Activated CD4-positive, alpha-beta T cell treated with anti-CD3 and anti-CD28 coated beads, Interleukin-2, amount 50 U/mL, for 1 hour (primary cell): ENCODE data around the gene GTF3C2.

ENCODE experiments used
- DNase-seq: peaks from one replicate; pipeline ENCODE4 v3.0.0-alpha.2; 2020

GTF3C2 gene

DNA sequence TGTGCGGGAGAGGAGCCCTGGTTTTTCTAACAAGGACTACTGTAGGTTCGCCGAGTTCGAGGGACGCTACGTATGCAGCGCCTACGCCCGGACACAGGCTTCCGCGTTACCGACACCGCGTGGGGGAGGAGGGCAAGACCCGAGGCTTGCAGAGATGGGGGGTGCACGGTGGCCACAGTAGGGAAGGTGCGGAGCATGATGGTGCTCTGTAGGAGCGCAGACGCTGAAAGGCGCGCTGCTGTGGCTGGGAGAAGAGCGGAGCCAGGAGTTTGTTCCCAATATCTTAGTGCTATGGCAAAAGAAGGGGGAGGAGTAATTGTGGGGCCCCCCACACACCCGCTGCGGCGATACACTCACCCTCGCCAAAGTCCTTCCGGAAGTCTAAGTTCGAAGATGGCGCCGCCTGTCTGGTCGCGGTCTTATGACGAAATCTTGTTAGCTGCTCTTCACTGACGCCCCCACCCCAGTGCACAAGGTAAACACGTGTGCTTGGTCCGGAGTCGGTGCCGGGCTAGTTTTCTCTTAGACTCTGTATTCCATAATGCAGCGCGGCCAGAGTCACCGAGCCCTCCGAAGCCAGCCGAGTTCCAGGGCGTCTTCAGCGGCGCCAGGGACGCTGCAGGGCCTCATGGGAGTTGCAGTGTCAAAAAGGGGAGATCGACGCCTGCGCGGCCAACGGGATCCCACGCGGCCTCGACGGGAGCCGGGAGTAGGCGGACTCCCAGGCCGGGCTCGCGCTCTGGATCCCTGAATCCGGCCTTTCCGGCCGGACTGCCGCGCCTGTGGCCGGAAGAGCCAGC lies at the start of gene GTF3C2:
TSS of gene GTF3C2 (minus strand) at position 383 of the 800 bp plus-strand sequence. CDS start 13,210 bp downstream, outside the sequence.
- DNase-seq: peak; percentile 88

- DNase-seq: no peak
Measured at GRCh38 chr2:27400348-27401135, 44.0 kb upstream of the GTF3C2 start.

- DNase-seq: no peak
Measured at GRCh38 chr2:27398962-27399361, 42.4 kb upstream of the GTF3C2 start.

DNA sequence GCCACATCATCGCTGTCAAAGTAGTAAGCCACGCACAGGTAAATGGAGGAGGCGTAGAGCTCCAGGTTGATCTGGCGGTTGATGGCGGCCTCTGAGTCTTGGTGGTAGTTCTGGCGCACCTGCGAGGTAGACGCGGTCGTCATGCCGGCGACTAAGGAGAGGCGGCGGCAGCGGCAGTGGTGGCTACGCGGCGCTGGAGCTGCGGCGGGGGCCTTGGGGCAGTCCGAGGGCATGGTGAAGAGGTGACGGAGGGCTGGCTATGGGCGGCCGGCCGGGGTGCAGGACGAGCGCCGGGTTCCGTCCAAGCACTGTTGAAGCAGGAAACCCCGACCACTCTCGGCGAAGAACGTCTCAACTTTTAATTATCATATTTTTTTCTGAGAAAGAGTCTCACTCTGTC lies 36.7 kb upstream of the GTF3C2 start:
- no peak for DNase-seq

DNA sequence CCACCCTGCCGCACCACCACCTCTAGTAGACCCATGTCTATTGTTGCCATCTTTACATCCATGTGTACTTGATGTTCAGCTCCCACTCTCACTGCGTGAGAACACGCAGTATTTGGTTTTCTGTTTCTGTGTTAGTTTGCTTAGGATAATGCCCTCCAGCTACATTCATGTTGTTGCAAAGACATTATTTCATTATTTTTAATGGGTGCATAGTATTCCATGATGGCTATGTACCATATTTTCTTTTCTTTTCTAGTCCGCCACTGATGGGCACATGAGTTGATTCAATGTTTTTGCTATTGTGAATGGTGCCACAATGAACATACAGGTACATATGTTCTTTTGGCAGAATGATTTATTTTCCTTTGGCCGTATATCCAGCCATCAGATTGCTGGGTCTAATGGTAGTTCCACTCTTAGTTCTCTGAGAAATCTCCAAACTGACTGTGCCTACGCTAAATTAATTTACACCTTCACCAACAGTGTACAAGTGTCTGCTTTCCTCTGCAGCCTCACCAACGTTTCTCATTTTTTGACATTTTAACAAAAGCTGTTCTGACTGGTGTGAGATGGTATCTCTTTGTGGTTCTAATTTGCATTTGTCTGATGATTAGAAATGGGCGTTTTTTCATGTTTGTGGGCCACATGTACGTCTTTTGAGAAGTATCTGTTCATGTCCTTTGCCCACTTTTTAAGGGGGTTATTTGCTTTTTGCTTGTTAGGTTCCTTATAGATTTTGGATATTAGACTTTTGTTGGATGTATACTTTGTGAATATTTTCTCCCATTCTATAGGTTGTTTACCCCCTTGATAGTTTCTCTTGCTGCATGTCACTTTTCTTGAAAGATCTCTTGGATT lies 34.5 kb upstream of the GTF3C2 start:
- no peak for DNase-seq

- DNase-seq: no peak
Measured at GRCh38 chr2:27381577-27382181, 25.1 kb upstream of the GTF3C2 start.

- DNase-seq: peak; percentile 84
Measured at GRCh38 chr2:27380626-27381545, 24.3 kb upstream of the GTF3C2 start, which contains the start of gene ZNF513. TSS of gene ZNF513 (minus strand) at chr2:27380734. CDS start at chr2:27380526, 208 bp downstream.

DNA sequence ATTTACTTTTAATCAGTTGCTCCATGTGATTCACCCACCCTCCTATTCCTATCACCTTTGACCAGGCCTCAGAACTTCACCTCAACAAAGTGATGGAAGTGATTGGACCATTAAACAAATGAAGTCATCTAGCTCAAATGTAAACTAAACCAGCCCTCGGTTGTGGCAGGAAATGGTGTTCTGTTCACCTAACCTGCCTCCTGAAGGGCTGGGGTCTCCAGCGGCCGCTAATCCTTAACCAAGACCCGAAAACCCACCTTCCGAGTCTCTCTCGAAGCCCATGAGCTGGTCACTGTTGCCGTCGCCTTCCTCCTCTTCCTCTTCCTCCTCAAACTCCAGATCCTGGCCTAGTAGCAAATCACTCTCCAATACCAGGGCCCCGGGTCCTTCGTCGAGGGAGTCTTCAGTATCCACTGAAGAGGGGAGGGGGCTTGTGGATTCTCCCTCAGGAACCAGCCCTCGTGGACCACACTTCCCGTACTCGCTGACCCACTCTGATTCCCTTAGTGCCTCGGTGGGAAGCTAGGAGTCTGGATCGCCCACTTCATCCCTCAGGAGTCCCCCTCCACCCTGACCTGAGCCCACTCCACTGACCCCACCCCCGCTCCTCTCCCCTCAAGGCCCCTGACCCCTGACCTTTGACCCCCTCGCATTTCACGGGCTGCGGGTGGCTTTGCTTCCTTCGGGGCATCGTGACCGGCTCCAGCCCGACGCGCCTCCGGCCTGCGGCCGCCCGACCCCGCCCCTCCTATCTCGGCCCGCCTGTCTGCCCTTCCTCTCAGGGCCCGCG lies 23.5 kb upstream of the GTF3C2 start:
- peak; percentile 28 for DNase-seq

DNA sequence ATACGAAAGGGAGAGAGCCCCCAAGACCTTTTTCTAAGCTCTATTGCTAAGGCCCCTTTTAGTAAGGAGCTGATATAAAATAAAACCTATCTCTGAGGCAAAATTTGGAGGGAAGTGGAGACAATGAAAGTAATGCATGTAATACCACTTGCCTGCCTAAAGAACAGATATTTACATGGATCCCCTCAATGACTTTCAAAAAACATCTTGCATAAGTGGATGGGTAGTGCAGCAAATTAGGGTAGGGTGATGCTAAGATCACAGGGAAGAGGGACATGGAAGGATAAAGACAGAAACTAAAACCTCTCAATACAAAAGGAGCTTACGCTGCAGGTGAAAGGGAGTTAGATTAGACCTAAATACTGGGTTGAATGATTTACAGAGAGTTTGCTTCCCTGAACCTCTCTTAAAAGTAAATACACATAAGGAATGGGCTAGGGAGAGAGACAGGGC lies 22.8 kb upstream of the GTF3C2 start:
- DNase-seq: no peak

DNA sequence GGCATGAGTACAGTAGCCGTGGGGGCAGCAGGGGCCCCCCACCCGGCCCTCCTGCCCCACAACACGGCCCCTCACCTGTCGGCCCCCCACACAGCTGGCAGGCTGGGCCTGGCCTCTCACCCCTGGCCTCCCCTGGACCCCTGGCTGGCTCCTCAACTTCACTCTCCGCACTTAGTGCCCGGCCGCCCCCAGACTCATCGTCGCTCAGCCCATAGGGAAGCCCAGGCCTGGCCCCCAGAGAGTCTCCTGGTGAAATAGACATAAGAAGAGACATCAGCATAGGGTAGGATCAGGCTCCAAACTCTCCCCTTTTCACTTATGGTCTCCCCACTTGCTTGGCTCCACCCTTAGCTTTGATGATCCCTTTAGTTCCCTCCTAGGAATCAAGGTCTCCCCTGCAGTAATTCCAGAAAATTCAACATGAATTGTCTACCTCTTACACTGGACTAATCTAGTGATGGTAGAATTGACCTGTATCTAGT lies 22.3 kb upstream of the GTF3C2 start:
- no peak for DNase-seq

DNA sequence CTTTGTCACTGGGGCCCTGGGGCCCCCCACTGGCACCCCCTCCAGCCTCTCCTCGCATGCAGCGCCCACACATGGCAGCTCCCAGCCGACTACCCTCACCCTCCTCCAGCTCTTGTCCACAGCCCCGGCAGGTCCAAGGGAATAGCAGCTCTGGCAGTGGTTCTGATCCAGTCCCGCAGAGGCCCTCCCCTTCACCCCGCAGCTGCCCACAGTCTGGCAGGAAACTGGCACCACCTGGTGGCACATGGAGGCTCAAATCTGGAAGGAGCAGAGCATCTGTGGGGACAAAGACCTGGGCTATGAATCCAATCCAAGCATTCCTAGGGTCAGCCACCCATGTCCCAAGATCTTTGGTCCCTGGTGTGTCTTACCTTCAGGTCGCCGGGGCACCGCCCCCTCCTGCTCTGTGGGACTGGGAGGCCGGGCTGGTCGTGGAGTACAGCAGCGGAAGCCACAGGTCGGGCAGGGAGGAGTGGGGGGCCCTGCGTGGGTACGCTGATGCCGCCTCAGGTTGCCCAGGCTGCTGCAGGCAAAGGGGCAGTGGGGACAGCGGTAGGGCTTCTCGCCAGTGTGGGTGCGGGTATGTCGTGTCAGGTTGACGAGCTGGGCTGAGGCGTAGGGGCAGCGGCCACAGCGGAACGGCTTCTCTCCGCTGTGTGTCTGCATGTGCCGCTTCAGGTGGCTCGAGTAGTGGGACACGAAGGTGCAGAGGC lies 21.7 kb upstream of the GTF3C2 start:
- DNase-seq: no peak

GRCh38 chr2:27377618-27378095 lies 21.1 kb upstream of the GTF3C2 start:
- no peak for DNase-seq

DNA sequence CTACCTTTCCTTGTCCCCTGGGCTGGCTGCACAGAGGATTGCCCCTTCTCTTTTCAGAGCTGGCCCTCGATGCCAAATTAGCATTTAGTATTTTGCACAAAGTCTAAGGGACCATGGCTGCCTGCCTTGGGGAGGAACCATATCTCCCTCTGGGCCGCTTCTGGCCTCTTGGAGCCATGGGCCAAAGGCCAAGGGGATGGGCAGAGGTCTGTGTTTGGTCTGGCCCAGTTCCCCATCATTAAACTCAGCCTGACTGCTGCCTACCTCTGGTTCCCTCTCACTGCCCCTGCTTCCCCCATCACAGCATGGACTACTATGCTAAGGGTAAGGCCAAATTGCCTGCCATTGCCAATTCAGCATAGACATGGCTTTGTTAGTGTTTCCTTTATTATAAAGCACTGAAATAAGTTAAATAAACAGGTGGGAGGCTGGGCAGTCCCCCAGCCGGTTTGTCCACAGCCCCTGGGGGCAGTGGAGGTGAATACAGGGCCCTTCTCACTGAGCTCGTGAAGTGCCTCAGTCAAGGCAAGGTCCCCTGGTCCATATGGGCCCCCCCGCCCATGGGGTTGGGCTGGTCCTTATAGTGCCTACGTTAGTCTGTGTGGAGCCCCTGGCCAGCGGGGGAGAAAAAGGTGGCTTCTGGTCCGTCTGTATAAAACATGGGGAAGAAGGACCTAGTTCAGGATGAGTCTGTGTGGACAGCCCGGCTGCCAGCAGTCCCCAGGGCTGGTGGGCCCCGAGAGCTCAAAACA lies 20.5 kb upstream of the GTF3C2 start:
- no peak for DNase-seq

- no peak for DNase-seq
Measured at GRCh38 chr2:27376151-27376865, 19.7 kb upstream of the GTF3C2 start.

DNA sequence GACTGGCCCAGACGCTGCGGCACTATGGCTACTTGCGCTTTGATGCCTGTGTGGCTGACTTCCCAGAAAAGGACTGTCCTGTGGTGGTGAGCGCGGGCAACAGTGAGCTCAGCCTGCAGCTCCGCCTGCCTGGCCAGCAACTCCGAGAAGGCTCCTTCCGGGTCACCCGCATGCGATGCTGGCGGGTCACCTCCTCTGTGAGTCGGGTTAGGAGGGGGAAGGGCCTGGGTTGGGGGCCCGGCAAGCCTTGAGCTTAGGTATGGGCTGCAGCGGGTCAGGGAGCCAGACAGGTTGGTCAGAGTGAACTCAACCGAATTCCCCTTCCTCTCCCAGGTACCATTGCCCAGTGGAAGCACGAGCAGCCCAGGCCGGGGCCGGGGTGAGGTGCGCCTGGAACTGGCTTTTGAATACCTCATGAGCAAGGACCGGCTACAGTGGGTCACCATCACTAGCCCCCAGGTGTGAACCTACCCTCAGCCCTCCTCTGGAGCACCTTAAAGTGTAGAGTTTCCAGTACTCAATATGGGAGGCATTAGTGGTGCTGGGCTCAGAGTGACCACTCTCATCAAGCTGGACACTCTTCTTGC lies 19.0 kb upstream of the GTF3C2 start:
- no peak for DNase-seq

DNA sequence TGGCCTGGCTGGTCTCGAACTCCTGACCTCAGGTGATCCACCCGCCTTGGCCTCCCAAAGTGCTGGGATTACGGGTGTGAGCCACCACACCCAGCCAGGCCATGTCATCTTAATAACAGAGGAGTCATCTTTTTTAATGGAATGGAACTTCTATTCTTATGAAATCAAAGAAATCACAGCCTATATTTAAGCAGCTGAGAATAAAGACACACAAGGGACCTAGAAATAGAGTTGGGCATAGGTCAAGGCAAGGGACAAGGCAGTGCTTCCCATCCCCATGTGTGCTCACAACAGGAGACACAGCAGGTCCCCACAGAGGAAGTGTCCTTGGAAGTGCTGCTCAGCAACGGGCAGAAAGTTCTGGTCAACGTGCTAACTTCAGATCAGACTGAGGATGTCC lies 17.0 kb upstream of the GTF3C2 start:
- no peak for DNase-seq

DNA sequence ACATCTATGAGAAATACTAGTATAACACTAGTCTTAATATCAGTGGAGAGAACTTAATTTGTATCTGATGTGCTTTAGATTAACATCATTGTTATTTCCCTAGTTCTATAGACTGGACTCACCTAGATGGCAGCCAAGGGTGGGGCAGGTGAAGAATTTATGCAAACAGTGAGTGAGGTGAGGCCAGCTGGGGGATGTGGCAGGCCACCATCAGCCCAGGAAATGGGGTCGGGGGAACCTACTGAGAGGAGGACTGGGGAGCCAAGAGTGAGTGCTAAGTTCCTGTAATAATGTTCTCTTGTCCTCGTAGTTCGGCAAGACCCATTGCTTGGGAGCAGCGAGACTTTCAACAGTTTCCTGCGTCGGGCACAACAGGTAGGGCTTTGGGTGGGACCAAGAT lies 16.4 kb upstream of the GTF3C2 start:
- DNase-seq: no peak
